HepG2 (cell line): ENCODE measurements around the gene MAP3K4. TPM values are rescaled to one million over a fixed set of nuclear protein-coding genes. Genes with fewer than 3 reads are reported as not detected.

Source experiments
- CENPT ChIP-seq: sonication (generic); formaldehyde crosslinking; IDR thresholded peaks from 2 replicates; pipeline ENCODE4 v1.8.0; 2022; ENCODE audit warnings: low read depth, mild to moderate bottlenecking, moderate library complexity, missing genetic modification reagents
- MEIS1 ChIP-seq: sonication (generic); formaldehyde crosslinking; IDR thresholded peaks from 2 replicates; pipeline ENCODE4 v1.9.0; 2021; ENCODE audit warnings: mild to moderate bottlenecking, missing genetic modification reagents, moderate library complexity, borderline replicate concordance
- NFIB ChIP-seq: sonication (generic); formaldehyde crosslinking; IDR thresholded peaks from 2 replicates; pipeline ENCODE4 v1.9.0; 2021; ENCODE audit warnings: missing genetic modification reagents, mild to moderate bottlenecking, borderline replicate concordance
- SALL2 ChIP-seq: sonication (generic); formaldehyde crosslinking; IDR thresholded peaks from 2 replicates; pipeline ENCODE4 v1.8.1; 2023; ENCODE audit warnings: mild to moderate bottlenecking, missing genetic modification reagents, inconsistent platforms
- SMYD3 ChIP-seq: sonication (generic); formaldehyde crosslinking; IDR thresholded peaks from 2 replicates; pipeline ENCODE4 v1.8.1; 2023; ENCODE audit warnings: mild to moderate bottlenecking, missing genetic modification reagents
- SNAI1 ChIP-seq: sonication (generic); formaldehyde crosslinking; IDR thresholded peaks from 2 replicates; pipeline ENCODE4 v1.5.0; 2020; ENCODE audit warnings: mild to moderate bottlenecking, missing genetic modification reagents, borderline replicate concordance
- STAT5B ChIP-seq: sonication (generic); formaldehyde crosslinking; IDR thresholded peaks from 2 replicates; pipeline ENCODE4 v1.4.0; 2020; ENCODE audit warnings: missing genetic modification reagents
- ZNF124 ChIP-seq: sonication (generic); formaldehyde crosslinking; IDR thresholded peaks from 2 replicates; pipeline ENCODE4 v1.4.0; 2020; ENCODE audit warnings: missing genetic modification reagents
- ZNF33B ChIP-seq: sonication (generic); formaldehyde crosslinking; IDR thresholded peaks from 2 replicates; pipeline ENCODE4 v1.5.1; 2020; ENCODE audit warnings: mild to moderate bottlenecking, missing genetic modification reagents
- ZNF382 ChIP-seq: sonication (generic); formaldehyde crosslinking; IDR thresholded peaks from 2 replicates; pipeline ENCODE4 v1.5.0; 2020; ENCODE audit warnings: missing genetic modification reagents, mild to moderate bottlenecking, borderline replicate concordance
- ZNF496 ChIP-seq: sonication (generic); formaldehyde crosslinking; IDR thresholded peaks from 2 replicates; pipeline ENCODE4 v1.8.1; 2023; ENCODE audit warnings: mild to moderate bottlenecking, moderate library complexity, missing genetic modification reagents; ENCODE audit not compliant: insufficient replicate concordance
- ZNF552 ChIP-seq: sonication (generic); formaldehyde crosslinking; IDR thresholded peaks from 2 replicates; pipeline ENCODE4 v1.9.0; 2022; ENCODE audit warnings: missing genetic modification reagents, mild to moderate bottlenecking, borderline replicate concordance
- ZZZ3 ChIP-seq: sonication (generic); formaldehyde crosslinking; IDR thresholded peaks from 2 replicates; pipeline ENCODE4 v1.4.0; 2020; ENCODE audit warnings: missing genetic modification reagents, mild to moderate bottlenecking, borderline replicate concordance
- polyA plus RNA-seq, 8 experiments: library from polyadenylated mRNA; depleted of rRNA in 3 of 8; stranded (reverse) in 7 of 8; unstranded in 1 of 8; fragments of >200 nt; fragmentation: Illumina TruSeq in 4 of 8; extraction: Trizol in 4 of 8; gene quantifications; 2 replicates each; pipeline versions ENCODE4 v1.2.1 to v1.2.3, GENCODE V29; 2011 to 2016; ENCODE audit warnings: low read depth in 4 of 8, missing spikeins in 1 of 8, mixed read lengths in 1 of 8; ENCODE audit not compliant: insufficient read depth in 1 of 8
- total RNA-seq, 5 experiments: library from RNA; depleted of rRNA; stranded (reverse); fragments of >200 nt; fragmentation: Illumina TruSeq; extraction: Trizol; gene quantifications; 2 replicates each; pipeline ENCODE4 v1.2.3, GENCODE V29; 2016; ENCODE audit warnings: low read depth in 1 of 5
- TF ChIP-seq, protein P1 (sequence below): sonication (generic); formaldehyde crosslinking; conservative IDR thresholded peaks from 2 replicates; pipeline ENCODE4 v1.4.0; 2020; ENCODE audit warnings: mild to moderate bottlenecking, missing genetic modification reagents, moderate library complexity
- TF ChIP-seq, protein P2 (sequence below): sonication (generic); formaldehyde crosslinking; IDR thresholded peaks from 2 replicates; pipeline ENCODE4 v1.4.0; 2020; ENCODE audit warnings: mild to moderate bottlenecking, missing genetic modification reagents
- TF ChIP-seq, protein P3 (sequence below): sonication (generic); formaldehyde crosslinking; IDR thresholded peaks from 2 replicates; pipeline ENCODE4 v1.4.0; 2020; ENCODE audit warnings: mild to moderate bottlenecking, missing genetic modification reagents
- TF ChIP-seq, protein P4 (sequence below): fragments of 450-650 bp; IDR thresholded peaks from 2 replicates; pipeline ENCODE4 v1.6.1; 2017; ENCODE audit warnings: mild to moderate bottlenecking
- TF ChIP-seq, protein P5 (sequence below): sonication (generic); formaldehyde crosslinking; IDR thresholded peaks from 2 replicates; pipeline ENCODE4 v1.5.1; 2020; ENCODE audit warnings: mild to moderate bottlenecking, moderate library complexity, missing genetic modification reagents

The MAP3K4 gene
- total and polyA plus RNA-seq, 2 of the 13 experiments (the other 11 are each of a cell fraction or from before 2014, with no cell fraction given), result 12.9 to 33.6 TPM

DNA sequence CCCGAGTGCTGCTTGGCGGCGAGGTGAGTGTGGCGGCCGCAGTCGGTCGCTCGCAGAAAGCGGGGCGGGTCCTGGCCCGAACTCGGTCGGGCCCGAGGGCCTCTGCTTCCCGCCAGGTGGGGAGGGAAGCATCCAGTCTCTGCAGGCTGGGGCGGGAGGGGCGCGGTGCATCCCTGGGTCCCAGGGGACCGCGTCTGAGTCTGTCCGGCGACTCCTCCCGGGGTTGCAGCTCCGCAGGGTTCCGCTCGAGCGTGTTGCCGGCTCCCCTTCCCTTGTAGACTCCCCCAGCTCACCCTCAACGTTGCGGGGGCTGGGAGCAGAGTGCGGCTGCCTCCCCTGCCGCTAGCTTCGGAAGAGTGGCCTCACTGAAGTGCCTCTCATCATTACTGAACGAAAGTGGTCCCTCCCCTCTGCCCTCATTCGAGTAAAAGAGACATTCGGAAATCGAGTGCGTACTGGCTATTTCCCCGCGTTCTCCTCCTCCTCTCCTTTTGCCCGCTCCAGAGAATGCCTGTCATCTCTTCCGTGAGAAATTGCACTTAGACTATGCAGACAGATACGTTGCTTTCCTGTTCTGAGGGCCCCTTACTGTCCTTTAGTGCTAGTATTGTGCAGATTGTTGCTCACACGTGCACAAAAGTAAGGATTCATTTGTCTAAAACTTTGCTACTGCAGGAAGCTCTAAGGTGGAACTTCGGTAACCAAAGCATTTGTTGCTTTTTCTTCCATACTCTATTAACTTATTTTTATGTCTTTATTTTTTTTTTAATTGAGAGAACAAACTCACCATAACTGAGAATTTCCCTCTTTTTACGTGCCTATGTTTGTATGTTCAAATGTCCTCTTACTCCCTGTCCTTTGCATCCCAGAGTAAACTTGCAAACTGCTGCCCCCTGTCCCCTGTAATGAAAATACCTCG is 751 bp downstream of the MAP3K4 start (continued):
- TF ChIP-seq, protein P1, sequence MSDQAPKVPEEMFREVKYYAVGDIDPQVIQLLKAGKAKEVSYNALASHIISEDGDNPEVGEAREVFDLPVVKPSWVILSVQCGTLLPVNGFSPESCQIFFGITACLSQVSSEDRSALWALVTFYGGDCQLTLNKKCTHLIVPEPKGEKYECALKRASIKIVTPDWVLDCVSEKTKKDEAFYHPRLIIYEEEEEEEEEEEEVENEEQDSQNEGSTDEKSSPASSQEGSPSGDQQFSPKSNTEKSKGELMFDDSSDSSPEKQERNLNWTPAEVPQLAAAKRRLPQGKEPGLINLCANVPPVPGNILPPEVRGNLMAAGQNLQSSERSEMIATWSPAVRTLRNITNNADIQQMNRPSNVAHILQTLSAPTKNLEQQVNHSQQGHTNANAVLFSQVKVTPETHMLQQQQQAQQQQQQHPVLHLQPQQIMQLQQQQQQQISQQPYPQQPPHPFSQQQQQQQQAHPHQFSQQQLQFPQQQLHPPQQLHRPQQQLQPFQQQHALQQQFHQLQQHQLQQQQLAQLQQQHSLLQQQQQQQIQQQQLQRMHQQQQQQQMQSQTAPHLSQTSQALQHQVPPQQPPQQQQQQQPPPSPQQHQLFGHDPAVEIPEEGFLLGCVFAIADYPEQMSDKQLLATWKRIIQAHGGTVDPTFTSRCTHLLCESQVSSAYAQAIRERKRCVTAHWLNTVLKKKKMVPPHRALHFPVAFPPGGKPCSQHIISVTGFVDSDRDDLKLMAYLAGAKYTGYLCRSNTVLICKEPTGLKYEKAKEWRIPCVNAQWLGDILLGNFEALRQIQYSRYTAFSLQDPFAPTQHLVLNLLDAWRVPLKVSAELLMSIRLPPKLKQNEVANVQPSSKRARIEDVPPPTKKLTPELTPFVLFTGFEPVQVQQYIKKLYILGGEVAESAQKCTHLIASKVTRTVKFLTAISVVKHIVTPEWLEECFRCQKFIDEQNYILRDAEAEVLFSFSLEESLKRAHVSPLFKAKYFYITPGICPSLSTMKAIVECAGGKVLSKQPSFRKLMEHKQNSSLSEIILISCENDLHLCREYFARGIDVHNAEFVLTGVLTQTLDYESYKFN, result no peak
- no peak for TF ChIP-seq CENPT (CRISPR knock-in tag)
- no peak for TF ChIP-seq ZNF496
- TF ChIP-seq, protein P2, sequence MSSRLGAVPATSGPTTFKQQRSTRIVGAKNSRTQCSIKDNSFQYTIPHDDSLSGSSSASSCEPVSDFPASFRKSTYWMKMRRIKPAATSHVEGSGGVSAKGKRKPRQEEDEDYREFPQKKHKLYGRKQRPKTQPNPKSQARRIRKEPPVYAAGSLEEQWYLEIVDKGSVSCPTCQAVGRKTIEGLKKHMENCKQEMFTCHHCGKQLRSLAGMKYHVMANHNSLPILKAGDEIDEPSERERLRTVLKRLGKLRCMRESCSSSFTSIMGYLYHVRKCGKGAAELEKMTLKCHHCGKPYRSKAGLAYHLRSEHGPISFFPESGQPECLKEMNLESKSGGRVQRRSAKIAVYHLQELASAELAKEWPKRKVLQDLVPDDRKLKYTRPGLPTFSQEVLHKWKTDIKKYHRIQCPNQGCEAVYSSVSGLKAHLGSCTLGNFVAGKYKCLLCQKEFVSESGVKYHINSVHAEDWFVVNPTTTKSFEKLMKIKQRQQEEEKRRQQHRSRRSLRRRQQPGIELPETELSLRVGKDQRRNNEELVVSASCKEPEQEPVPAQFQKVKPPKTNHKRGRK (CRISPR knock-in tag), result no peak
- no peak for TF ChIP-seq ZNF124 (CRISPR knock-in tag)
- TF ChIP-seq MEIS1, result no peak
- TF ChIP-seq, protein P3, sequence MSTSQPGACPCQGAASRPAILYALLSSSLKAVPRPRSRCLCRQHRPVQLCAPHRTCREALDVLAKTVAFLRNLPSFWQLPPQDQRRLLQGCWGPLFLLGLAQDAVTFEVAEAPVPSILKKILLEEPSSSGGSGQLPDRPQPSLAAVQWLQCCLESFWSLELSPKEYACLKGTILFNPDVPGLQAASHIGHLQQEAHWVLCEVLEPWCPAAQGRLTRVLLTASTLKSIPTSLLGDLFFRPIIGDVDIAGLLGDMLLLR (CRISPR knock-in tag), result no peak
- no peak for TF ChIP-seq NFIB (CRISPR knock-in tag)
- TF ChIP-seq ZNF552 (CRISPR knock-in tag), result no peak
- 0 out of 2 replicates have a peak, but pooled peaks have one; percentile 30 for TF ChIP-seq ZNF33B (CRISPR knock-in tag)
- TF ChIP-seq, protein P4, sequence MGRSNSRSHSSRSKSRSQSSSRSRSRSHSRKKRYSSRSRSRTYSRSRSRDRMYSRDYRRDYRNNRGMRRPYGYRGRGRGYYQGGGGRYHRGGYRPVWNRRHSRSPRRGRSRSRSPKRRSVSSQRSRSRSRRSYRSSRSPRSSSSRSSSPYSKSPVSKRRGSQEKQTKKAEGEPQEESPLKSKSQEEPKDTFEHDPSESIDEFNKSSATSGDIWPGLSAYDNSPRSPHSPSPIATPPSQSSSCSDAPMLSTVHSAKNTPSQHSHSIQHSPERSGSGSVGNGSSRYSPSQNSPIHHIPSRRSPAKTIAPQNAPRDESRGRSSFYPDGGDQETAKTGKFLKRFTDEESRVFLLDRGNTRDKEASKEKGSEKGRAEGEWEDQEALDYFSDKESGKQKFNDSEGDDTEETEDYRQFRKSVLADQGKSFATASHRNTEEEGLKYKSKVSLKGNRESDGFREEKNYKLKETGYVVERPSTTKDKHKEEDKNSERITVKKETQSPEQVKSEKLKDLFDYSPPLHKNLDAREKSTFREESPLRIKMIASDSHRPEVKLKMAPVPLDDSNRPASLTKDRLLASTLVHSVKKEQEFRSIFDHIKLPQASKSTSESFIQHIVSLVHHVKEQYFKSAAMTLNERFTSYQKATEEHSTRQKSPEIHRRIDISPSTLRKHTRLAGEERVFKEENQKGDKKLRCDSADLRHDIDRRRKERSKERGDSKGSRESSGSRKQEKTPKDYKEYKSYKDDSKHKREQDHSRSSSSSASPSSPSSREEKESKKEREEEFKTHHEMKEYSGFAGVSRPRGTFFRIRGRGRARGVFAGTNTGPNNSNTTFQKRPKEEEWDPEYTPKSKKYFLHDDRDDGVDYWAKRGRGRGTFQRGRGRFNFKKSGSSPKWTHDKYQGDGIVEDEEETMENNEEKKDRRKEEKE, result no peak
- TF ChIP-seq SMYD3 (CRISPR knock-in tag), result 0 out of 2 replicates have a peak, but pooled peaks have one; percentile 21
- no peak for TF ChIP-seq ZNF382
- no peak for TF ChIP-seq ZZZ3 (CRISPR knock-in tag)
- TF ChIP-seq SNAI1 (CRISPR knock-in tag), result no peak
- TF ChIP-seq, protein P5, sequence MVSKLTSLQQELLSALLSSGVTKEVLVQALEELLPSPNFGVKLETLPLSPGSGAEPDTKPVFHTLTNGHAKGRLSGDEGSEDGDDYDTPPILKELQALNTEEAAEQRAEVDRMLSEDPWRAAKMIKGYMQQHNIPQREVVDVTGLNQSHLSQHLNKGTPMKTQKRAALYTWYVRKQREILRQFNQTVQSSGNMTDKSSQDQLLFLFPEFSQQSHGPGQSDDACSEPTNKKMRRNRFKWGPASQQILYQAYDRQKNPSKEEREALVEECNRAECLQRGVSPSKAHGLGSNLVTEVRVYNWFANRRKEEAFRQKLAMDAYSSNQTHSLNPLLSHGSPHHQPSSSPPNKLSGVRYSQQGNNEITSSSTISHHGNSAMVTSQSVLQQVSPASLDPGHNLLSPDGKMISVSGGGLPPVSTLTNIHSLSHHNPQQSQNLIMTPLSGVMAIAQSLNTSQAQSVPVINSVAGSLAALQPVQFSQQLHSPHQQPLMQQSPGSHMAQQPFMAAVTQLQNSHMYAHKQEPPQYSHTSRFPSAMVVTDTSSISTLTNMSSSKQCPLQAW (CRISPR knock-in tag), result no peak
- no peak for TF ChIP-seq SALL2
- TF ChIP-seq STAT5B, result no peak
